ENCODE data around the gene PAIP2B.
"Not testable (repeated sequence)": the region's sequence is repeated elsewhere in the genome, so short reads cannot be mapped to it uniquely, and the experiment has no call there.

PAIP2B gene

DNA sequence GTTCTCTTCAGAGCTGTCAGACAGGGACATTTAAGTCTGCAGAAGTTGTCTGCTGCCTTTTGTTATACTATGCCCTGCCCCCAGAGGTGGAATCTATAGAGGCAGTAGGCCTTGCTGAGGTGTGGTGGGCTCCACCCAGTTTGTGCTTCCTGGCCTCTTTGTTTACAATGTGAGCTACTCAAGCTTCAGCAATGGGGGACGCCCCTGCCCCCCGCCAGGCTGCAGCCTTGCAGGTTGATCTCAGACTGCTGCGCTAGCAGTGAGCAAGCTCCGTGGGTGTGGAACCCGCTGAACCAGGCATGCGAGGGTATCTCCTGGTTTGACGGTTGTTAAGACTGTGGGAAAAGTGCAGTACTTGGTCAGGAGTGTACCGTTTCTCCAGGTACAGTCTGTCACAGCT, 24.0 kb upstream of the PAIP2B start:
- Histone ChIP-seq H3K9me3 (ENCODE audit: control insufficient read depth in 2 of 2, low read length in 2 of 2) (no peaks in the 10 kb centered on the region), H3K4me1 (ENCODE audit: control insufficient read depth in 2 of 2, insufficient read depth in 2 of 2, low read length in 2 of 2) (no peaks in the 10 kb centered on the region), H3K27me3 (ENCODE audit: control insufficient read depth in 2 of 2, insufficient read depth in 2 of 2, low read length in 2 of 2) (no peaks in the 10 kb centered on the region), H3K36me3 (ENCODE audit: control insufficient read depth in 2 of 2, insufficient read depth in 2 of 2, low read length in 2 of 2) (no peaks in the 10 kb centered on the region), H3K27ac (ENCODE audit: low read depth in 2 of 2, low read length in 2 of 2) (no peak overlapping the region), H3K9ac (ENCODE audit: low read depth in 1 of 2, low read length in 2 of 2) (no peak overlapping the region), H3K4me3 (ENCODE audit: low read length in 2 of 2) (no peak overlapping the region)

- Histone ChIP-seq H3K27me3 (ENCODE audit: control insufficient read depth in 2 of 2, insufficient read depth in 2 of 2, low read length in 2 of 2) (peaks cover 0 to 4% of the 10 kb centered on the region in 2 donors), H3K9me3 (ENCODE audit: control insufficient read depth in 2 of 2, low read length in 2 of 2) (no peaks in the 10 kb centered on the region), H3K36me3 (ENCODE audit: control insufficient read depth in 2 of 2, insufficient read depth in 2 of 2, low read length in 2 of 2) (no peaks in the 10 kb centered on the region), H3K9ac (ENCODE audit: low read depth in 1 of 2, low read length in 2 of 2) (no peak overlapping the region), H3K27ac (ENCODE audit: low read depth in 2 of 2, low read length in 2 of 2) (no peak overlapping the region), H3K4me3 (ENCODE audit: low read length in 2 of 2) (no peak overlapping the region), H3K4me1 (ENCODE audit: control insufficient read depth in 2 of 2, insufficient read depth in 2 of 2, low read length in 2 of 2) (no peaks in the 10 kb centered on the region)
Observed at GRCh38 chr2:71244302-71244660, 17.4 kb upstream of the PAIP2B start.

DNA sequence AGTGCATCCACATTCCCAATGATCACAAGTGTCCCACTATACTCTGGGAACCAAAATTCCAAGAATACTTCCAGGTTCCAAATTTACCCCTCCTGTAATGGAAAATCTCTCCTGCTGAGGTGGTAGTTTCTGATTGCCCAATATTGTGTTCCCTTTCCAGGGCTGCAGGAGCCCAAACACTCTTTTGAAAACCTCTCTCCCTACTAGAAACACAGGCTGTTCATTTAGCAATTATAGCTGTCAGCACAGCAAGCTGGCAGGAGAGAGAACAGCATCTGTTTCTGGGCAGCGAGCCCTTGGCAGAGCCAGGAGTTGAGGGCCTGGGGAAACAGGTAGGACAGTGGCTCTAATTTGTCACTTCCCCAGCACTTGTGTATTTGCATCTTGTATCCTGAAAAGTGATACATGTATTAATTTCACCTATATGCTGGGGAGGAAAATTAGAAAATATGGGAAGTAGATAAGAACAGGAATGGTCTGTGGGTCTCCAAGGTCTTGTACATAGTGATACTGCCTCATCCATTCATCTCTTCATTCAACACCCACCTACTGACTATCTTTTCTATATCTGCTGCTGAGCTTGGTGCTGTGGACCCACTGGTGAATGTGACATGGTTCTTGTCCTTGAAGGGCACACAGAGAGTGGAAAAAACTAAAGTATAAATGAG, 16.9 kb upstream of the PAIP2B start:
- H3K4me3 ChIP-seq (ENCODE audit: low read length in 2 of 2), result no peak overlapping the region
- no peaks in the 10 kb centered on the region for H3K36me3 ChIP-seq (ENCODE audit: control insufficient read depth in 2 of 2, insufficient read depth in 2 of 2, low read length in 2 of 2)
- H3K27ac ChIP-seq (ENCODE audit: low read depth in 2 of 2, low read length in 2 of 2), result no peak overlapping the region
- H3K27me3 ChIP-seq (ENCODE audit: control insufficient read depth in 2 of 2, insufficient read depth in 2 of 2, low read length in 2 of 2), result peaks cover 0 to 6% of the 10 kb centered on the region in 2 donors
- no peaks in the 10 kb centered on the region for H3K9me3 ChIP-seq (ENCODE audit: control insufficient read depth in 2 of 2, low read length in 2 of 2)
- no peaks in the 10 kb centered on the region for H3K4me1 ChIP-seq (ENCODE audit: control insufficient read depth in 2 of 2, insufficient read depth in 2 of 2, low read length in 2 of 2)
- no peak overlapping the region for H3K9ac ChIP-seq (ENCODE audit: low read depth in 1 of 2, low read length in 2 of 2)

DNA sequence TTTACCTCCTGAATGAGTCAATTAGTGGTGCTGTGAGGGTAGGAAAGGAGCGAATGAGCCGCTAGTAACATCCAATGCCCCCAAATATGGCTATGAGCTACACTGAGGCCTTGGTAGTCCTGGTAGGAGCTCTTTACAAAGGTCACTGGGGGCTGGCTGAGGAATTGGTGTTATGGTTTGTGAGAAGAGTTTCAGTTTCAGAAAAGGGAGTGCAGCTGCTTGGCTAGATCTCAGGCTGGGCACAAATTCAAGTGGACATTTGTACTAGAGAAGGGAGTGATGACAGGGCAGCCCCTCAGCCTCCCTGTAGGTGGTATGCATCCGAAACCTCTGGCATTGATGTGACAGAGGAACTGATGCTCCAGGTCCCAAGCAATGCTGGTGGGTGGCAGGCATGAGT, 13.9 kb upstream of the PAIP2B start:
- Histone ChIP-seq H3K9ac (ENCODE audit: low read depth in 1 of 2, low read length in 2 of 2) (no peak overlapping the region), H3K27ac (ENCODE audit: low read depth in 2 of 2, low read length in 2 of 2) (no peak overlapping the region), H3K9me3 (ENCODE audit: control insufficient read depth in 2 of 2, low read length in 2 of 2) (no peaks in the 10 kb centered on the region)

GRCh38 chr2:71238089-71238488, 11.2 kb upstream of the PAIP2B start:
- no peak overlapping the region for H3K27ac ChIP-seq (ENCODE audit: low read depth in 2 of 2, low read length in 2 of 2)
- H3K4me3 ChIP-seq (ENCODE audit: low read length in 2 of 2), result no peak overlapping the region

More for the DNA sequence above, 13.9 kb upstream of the PAIP2B start:
- Histone ChIP-seq H3K4me3 (ENCODE audit: low read length in 2 of 2) (no peak overlapping the region), H3K27me3 (ENCODE audit: control insufficient read depth in 2 of 2, insufficient read depth in 2 of 2, low read length in 2 of 2) (peaks cover 2 to 6% of the 10 kb centered on the region in 2 donors), H3K36me3 (ENCODE audit: control insufficient read depth in 2 of 2, insufficient read depth in 2 of 2, low read length in 2 of 2) (no peaks in the 10 kb centered on the region), H3K4me1 (ENCODE audit: control insufficient read depth in 2 of 2, insufficient read depth in 2 of 2, low read length in 2 of 2) (no peaks in the 10 kb centered on the region)

DNA sequence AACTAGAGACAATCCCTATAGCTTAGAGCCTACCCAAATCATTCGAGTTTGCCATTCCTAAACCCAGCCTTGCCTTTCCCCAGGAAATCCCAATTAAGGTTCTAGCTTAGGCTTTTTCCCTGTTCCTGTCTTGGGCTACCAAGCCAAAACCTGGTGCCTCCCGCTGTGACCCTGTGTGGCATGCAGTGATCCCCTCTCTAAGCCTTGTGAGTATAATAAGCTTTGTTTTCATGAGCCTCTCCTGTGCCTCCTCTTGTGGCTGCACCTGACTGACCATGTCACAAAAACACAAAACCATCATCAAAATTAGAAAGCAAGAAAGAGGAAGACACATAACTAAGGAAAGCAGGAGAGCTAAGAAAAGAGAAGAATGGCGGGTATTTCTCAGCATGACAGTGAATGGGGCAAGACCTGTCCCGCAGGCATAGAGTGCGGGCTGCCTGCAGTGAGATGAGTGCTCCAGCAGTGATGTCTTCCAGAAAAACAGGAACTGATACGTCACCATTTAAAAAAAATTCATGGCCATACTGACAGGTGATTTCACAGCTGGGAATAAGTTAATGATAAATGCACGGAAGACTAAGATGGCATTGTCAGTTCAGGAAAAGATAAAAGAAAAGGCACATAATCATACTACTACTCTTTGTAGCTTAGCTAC, 9.2 kb upstream of the PAIP2B start:
- Histone ChIP-seq H3K9me3 (ENCODE audit: control insufficient read depth in 2 of 2, low read length in 2 of 2) (no peaks in the 10 kb centered on the region), H3K27ac (ENCODE audit: low read depth in 2 of 2, low read length in 2 of 2) (no peak overlapping the region), H3K4me1 (ENCODE audit: control insufficient read depth in 2 of 2, insufficient read depth in 2 of 2, low read length in 2 of 2) (no peaks in the 10 kb centered on the region), H3K27me3 (ENCODE audit: control insufficient read depth in 2 of 2, insufficient read depth in 2 of 2, low read length in 2 of 2) (peaks cover 2 to 6% of the 10 kb centered on the region in 2 donors), H3K9ac (ENCODE audit: low read depth in 1 of 2, low read length in 2 of 2) (no peak overlapping the region), H3K36me3 (ENCODE audit: control insufficient read depth in 2 of 2, insufficient read depth in 2 of 2, low read length in 2 of 2) (no peaks in the 10 kb centered on the region), H3K4me3 (ENCODE audit: low read length in 2 of 2) (no peak overlapping the region)

More at GRCh38 chr2:71238089-71238488, 11.2 kb upstream of the PAIP2B start:
- Histone ChIP-seq H3K4me1 (ENCODE audit: control insufficient read depth in 2 of 2, insufficient read depth in 2 of 2, low read length in 2 of 2) (no peaks in the 10 kb centered on the region), H3K36me3 (ENCODE audit: control insufficient read depth in 2 of 2, insufficient read depth in 2 of 2, low read length in 2 of 2) (no peaks in the 10 kb centered on the region), H3K9me3 (ENCODE audit: control insufficient read depth in 2 of 2, low read length in 2 of 2) (no peaks in the 10 kb centered on the region), H3K27me3 (ENCODE audit: control insufficient read depth in 2 of 2, insufficient read depth in 2 of 2, low read length in 2 of 2) (peaks cover 2 to 6% of the 10 kb centered on the region in 2 donors), H3K9ac (ENCODE audit: low read depth in 1 of 2, low read length in 2 of 2) (no peak overlapping the region)

DNA sequence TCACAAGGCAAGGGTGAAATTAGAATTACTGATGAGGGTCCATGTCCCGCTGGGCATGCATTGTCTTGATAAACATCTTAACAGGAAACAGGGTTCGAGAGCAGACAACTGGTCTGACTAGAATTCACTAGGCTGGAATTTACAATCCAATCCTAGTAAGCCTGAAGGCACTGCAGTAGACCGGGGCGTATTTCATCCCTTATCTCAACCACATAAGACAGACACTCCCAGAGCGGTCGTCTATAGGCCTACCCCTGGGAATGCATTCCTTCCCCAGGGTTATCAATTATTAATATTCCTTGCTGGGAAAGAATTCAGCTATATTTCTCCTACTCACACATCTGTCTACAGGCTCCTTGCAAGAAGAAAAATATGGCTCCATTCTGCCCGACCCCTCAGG, 6.2 kb upstream of the PAIP2B start:
- not testable (repeated sequence) for H3K4me3 ChIP-seq (ENCODE audit: low read length in 2 of 2); H3K27ac ChIP-seq (ENCODE audit: low read depth in 2 of 2, low read length in 2 of 2); H3K27me3 ChIP-seq (ENCODE audit: control insufficient read depth in 2 of 2, insufficient read depth in 2 of 2, low read length in 2 of 2); H3K4me1 ChIP-seq (ENCODE audit: control insufficient read depth in 2 of 2, insufficient read depth in 2 of 2, low read length in 2 of 2); H3K9me3 ChIP-seq (ENCODE audit: control insufficient read depth in 2 of 2, low read length in 2 of 2); H3K36me3 ChIP-seq (ENCODE audit: control insufficient read depth in 2 of 2, insufficient read depth in 2 of 2, low read length in 2 of 2); H3K9ac ChIP-seq (ENCODE audit: low read depth in 1 of 2, low read length in 2 of 2)

DNA sequence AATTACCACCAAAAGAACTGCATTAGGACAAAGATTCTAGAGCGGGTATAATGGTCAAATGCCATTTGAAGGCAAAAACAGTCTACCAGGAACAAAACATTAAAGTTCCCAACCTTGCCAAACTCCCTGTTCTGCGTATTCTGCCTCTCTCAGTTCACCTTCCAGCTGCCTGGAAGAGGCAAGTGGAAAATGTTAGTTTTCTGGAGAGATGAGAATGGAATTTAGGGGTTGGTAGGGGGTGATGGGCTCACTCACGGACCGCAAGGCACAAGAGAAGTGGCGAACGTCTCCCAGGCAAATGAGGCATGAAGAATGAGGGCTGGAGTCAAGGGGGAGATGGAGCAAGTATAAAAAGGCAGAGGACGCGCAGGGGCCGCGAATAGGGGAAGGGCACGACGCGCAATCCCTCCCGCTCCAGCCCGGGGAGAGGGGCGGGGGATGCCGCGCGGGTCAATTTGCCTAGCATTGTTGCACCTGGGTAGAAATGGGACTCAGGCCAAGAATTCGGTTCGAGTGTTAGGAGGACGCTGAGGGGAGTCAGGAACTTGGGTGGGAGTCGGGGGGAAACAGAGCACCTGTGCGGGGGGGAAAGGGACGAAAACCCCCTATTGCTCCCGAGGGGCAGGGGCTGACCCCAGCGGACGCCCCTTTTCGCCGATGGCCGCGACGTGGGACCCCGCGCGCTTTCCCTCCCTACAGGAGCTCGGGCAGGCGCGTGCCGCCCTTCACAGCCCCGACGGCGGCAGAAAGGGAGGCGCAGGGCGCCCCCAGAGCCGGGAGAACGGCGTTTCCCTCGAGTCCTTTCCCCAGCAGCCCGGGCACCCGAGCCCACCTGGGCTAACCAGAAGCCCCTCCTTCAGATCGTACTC, 573 bp downstream of the PAIP2B start:
- peaks cover 3 to 7% of the 10 kb centered on the region in 2 donors for H3K4me1 ChIP-seq (ENCODE audit: control insufficient read depth in 2 of 2, insufficient read depth in 2 of 2, low read length in 2 of 2)
- peak overlapping the region; percentile 86 to 92 for H3K4me3 ChIP-seq (ENCODE audit: low read length in 2 of 2)
- no peaks in the 10 kb centered on the region for H3K9me3 ChIP-seq (ENCODE audit: control insufficient read depth in 2 of 2, low read length in 2 of 2)
- H3K9ac ChIP-seq (ENCODE audit: low read depth in 1 of 2, low read length in 2 of 2), result peak overlapping the region; percentile 74 to 86
- H3K27ac ChIP-seq (ENCODE audit: low read depth in 2 of 2, low read length in 2 of 2), result peak overlapping the region; percentile 73 to 85
- H3K27me3 ChIP-seq (ENCODE audit: control insufficient read depth in 2 of 2, insufficient read depth in 2 of 2, low read length in 2 of 2), result no peaks in the 10 kb centered on the region
- no peaks in the 10 kb centered on the region for H3K36me3 ChIP-seq (ENCODE audit: control insufficient read depth in 2 of 2, insufficient read depth in 2 of 2, low read length in 2 of 2)

- H3K4me3 ChIP-seq (ENCODE audit: low read length in 2 of 2), result peak overlapping the region in 1 of 2 donors; percentile 5
- peaks cover 3 to 7% of the 10 kb centered on the region in 2 donors for H3K4me1 ChIP-seq (ENCODE audit: control insufficient read depth in 2 of 2, insufficient read depth in 2 of 2, low read length in 2 of 2)
- H3K27ac ChIP-seq (ENCODE audit: low read depth in 2 of 2, low read length in 2 of 2), result no peak overlapping the region
- H3K27me3 ChIP-seq (ENCODE audit: control insufficient read depth in 2 of 2, insufficient read depth in 2 of 2, low read length in 2 of 2), result no peaks in the 10 kb centered on the region
- no peaks in the 10 kb centered on the region for H3K9me3 ChIP-seq (ENCODE audit: control insufficient read depth in 2 of 2, low read length in 2 of 2)
- H3K36me3 ChIP-seq (ENCODE audit: control insufficient read depth in 2 of 2, insufficient read depth in 2 of 2, low read length in 2 of 2), result no peaks in the 10 kb centered on the region
- peak overlapping the region in 1 of 2 donors; percentile 24 for H3K9ac ChIP-seq (ENCODE audit: low read depth in 1 of 2, low read length in 2 of 2)
Observed at GRCh38 chr2:71224935-71225334, 2.0 kb downstream of the PAIP2B start.

DNA sequence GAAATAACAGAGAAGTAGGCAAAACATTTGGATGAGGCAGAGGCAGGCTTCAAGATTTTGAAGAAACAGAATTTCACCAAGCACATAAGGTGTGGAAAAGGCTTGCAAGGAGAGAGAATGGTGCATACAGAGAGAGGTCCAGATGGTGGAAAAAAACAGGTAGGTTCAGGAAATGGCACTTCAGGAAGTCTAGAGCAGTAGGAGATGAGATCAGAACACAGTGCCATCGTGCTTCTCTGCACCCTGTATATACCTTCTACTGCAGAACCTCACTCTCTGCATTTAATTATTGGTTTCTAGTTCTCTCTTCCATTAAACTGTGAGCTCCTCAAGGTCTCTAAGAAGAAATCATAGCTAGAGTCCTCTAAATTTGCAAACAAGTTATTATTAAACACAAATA, 2.4 kb downstream of the PAIP2B start:
- no peak overlapping the region for H3K4me3 ChIP-seq (ENCODE audit: low read length in 2 of 2)

More for the DNA sequence above, 2.4 kb downstream of the PAIP2B start:
- Histone ChIP-seq H3K27ac (ENCODE audit: low read depth in 2 of 2, low read length in 2 of 2) (no peak overlapping the region), H3K4me1 (ENCODE audit: control insufficient read depth in 2 of 2, insufficient read depth in 2 of 2, low read length in 2 of 2) (peaks cover 3 to 7% of the 10 kb centered on the region in 2 donors), H3K36me3 (ENCODE audit: control insufficient read depth in 2 of 2, insufficient read depth in 2 of 2, low read length in 2 of 2) (no peaks in the 10 kb centered on the region), H3K27me3 (ENCODE audit: control insufficient read depth in 2 of 2, insufficient read depth in 2 of 2, low read length in 2 of 2) (no peaks in the 10 kb centered on the region), H3K9me3 (ENCODE audit: control insufficient read depth in 2 of 2, low read length in 2 of 2) (no peaks in the 10 kb centered on the region), H3K9ac (ENCODE audit: low read depth in 1 of 2, low read length in 2 of 2) (peak overlapping the region in 1 of 2 donors; percentile 24)
